NB4 (cell line): ENCODE measurements around the gene RAB15.

Source experiments
- DNase-seq: peaks from one replicate; pipeline ENCODE4 v3.0.0; 2010; ENCODE audit warnings: low read depth
- H3K4me3 ChIP-seq: one replicate; pipeline ENCODE4 v1.5.1; 2011; ENCODE audit warnings: mild to moderate bottlenecking, low read depth, low read length, moderate library complexity
- CTCF ChIP-seq: IDR thresholded peaks from one replicate; pipeline ENCODE4 v1.5.1; 2012; ENCODE audit warnings: low read depth, low read length
- MAX ChIP-seq: IDR thresholded peaks from 2 replicates; pipeline ENCODE4 v1.6.1; 2011; ENCODE audit warnings: low read depth, low read length
- MYC ChIP-seq: IDR thresholded peaks from 2 replicates; pipeline ENCODE4 v1.6.1; 2011; ENCODE audit warnings: low read depth, low read length
- POLR2A ChIP-seq: IDR thresholded peaks from 2 replicates; pipeline ENCODE4 v1.6.1; 2011; ENCODE audit warnings: mild to moderate bottlenecking; ENCODE audit not compliant: insufficient read length; ENCODE audit errors: extremely low read depth

Gene RAB15

GRCh38 chr14:64987438-64987767, 15.3 kb upstream of the RAB15 start:
- H3K4me3 ChIP-seq = peak overlapping the region; percentile 91
- no peak for TF ChIP-seq POLR2A
- TF ChIP-seq CTCF = no peak
- TF ChIP-seq MAX = no peak
- TF ChIP-seq MYC = no peak
- no peak for DNase-seq

- DNase-seq = peak; percentile 97
- no peak; the same call in none of the 2 replicates for TF ChIP-seq MYC
- TF ChIP-seq CTCF = peak; percentile 56
- TF ChIP-seq MAX = peak; percentile 54
- TF ChIP-seq POLR2A = peak; percentile 69
- peak within 1 kb of the TSS; percentile 91 for H3K4me3 ChIP-seq
These were observed 14.7 kb upstream of the RAB15 start, which contains the start of gene FNTB for GRCh38 chr14:64986648-64987437. TSS of gene FNTB (plus strand) at chr14:64986895. CDS start at chr14:64986954, 59 bp downstream.

GRCh38 chr14:64983439-64984310, 11.5 kb upstream of the RAB15 start:
- peak; percentile 75 for DNase-seq
- H3K4me3 ChIP-seq = peak overlapping the region; percentile 16
- TF ChIP-seq CTCF = peak; percentile 51
- TF ChIP-seq POLR2A = no peak

GRCh38 chr14:64979336-64980074, 7.4 kb upstream of the RAB15 start:
- no peak overlapping the region for H3K4me3 ChIP-seq
- DNase-seq = no peak
- TF ChIP-seq MYC (no peak), POLR2A (no peak)

- no peak for DNase-seq
- no peak overlapping the region for H3K4me3 ChIP-seq
- no peak for TF ChIP-seq CTCF
- no peak for TF ChIP-seq MAX
- no peak for TF ChIP-seq POLR2A
These were observed 2.4 kb upstream of the RAB15 start for GRCh38 chr14:64974563-64974962.

- no peak for TF ChIP-seq POLR2A
- no peak overlapping the region for H3K4me3 ChIP-seq
- DNase-seq = no peak
These were observed 1.7 kb upstream of the RAB15 start for GRCh38 chr14:64973826-64974225.
